Activated naive CD4-positive, alpha-beta T cell (primary cell): Measurements from ENCODE around the gene PIGU.
A peak's percentile ranks its signal among the peaks of the same experiment; 100 is the strongest.

ENCODE experiments used
- DNase-seq, 4 experiments: peaks; one replicate each; lab custom pipeline; 2025; lab: John Stamatoyannopoulos, UW

The PIGU gene

DNA sequence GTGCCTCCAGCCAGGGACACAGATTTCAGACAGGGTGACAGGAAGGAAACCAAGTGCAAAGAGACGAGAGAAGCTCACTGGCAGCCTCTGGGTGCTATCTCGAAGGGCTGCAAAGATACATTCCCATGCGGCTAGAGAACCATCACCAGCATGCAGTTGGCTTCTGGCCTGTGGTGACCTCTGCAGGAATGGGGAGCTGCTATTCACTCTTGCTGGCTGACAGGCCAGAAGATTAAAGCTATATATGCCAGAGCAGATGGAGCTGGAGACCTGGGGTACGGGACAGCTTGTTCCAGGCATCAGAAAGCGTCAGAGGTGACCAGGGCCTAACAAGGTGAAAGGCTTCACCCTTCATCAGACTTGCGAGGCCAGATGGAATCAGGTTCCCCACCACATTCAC lies 98.4 kb downstream of the PIGU start:
- no peak for DNase-seq

DNA sequence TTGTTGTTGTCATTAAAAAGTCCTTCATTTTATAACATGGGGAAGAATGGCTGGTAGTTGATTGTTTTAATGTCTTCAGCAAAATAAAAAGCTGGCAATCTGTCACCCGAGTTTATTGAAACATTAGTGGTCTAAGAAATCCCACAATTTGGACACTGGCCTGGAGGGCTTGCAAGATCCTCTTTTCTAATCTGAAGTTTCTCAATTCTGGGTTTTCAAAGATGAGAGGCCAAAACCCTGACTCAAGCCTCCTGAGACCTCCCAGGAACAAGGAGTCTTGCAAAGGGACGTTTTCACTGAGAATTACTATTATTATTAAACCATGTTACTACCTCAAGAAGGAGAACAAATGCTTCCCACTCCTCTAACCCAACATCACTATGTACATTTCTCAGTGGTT lies 98.9 kb downstream of the PIGU start:
- no peak for DNase-seq

DNA sequence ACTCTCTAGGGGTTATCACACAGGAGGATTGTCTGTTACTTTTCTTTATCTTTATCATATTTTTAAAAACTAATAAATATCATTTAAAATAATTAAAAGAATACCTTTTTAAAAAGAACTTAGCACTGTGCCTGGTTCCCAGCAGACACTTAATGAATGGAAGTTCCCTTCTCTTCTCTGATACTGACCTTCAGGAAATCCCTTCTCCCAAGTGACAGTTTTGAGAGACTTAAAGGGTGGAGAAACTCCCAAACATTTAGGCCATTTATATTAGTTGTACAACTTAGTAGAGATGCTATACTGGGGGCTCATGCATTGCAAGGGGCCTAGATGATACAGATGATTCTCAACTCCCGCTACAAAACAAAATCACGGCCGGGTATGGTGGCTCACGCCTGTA lies 99.8 kb downstream of the PIGU start:
- DNase-seq: no peak

DNA sequence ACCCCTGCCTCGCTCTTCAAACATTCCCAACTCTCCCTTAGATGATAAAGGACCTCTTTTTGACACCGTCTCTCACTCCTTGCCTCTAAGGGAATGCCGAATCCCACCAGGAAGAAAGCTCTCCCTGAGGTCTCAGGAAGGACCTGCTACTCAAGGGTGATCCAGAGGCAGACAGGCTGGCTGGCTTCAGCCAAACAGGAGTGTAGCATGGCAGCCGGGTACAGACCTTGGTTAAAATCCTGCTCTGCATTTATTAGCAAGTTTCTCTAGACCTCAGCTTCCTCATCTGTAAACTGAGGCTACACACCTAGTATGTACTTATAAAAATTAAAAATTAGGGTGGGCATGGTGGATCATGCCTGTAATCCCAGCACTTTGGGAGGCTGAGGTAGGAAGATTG lies 101.1 kb downstream of the PIGU start:
- no peak for DNase-seq

DNA sequence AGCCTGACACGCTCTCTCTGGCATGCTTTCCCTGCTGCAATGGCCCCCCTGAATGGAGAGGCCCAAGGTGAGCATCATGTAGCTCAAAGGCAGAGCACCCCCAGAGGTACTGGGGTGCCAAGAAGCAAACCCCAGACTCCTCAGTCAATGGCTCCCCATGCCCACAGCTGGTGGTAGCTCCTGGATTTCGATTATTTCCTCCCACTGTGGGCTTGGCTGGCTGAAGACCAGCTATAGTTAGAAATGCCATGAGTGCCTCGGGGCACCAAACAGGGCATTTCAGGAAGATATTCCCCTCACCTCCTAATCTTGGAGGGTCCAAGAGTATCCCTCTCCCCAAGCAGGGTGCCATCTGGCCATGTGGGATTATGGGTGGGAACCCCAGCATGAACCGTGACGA lies 101.6 kb downstream of the PIGU start:
- DNase-seq: no peak

DNA sequence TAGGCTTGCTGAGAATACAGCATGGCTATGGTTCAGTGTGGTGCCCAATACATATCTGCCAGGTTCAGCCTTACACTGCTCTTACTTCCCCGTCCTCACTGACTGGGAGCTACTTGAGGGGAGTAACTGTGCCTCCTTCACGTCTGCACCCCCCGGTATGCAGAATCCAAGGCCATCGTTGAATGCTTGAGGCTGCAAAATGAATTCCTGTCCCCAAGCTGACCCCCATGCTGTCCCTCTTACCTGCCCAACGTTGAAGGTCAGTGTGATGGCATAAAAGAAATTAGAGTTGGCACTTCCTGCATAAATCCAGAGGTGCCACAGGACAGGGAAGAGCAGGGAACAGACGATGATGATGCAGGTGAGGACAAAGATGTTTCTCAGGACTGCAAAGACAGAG lies 102.0 kb downstream of the PIGU start:
- no peak for DNase-seq

DNA sequence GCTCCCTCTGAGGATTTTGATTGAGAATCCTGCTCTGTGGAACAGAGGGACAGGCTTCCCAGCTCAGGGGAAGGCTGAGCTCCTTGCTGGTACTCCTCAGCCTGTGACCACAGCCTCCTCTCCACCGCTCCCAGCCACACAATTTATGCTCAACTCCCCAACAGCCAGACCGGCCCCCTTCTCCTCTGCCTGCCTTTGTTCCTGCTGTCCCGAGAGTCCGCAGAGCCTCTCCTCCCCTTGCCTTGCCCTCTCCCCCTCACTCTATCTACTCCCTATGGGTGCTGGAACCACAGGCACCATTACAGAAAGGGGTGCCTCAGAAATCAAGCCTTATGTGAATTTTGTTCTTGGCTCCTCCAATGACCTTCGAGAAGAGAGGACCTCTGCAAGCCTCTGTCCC lies 102.5 kb downstream of the PIGU start:
- DNase-seq: no peak

DNA sequence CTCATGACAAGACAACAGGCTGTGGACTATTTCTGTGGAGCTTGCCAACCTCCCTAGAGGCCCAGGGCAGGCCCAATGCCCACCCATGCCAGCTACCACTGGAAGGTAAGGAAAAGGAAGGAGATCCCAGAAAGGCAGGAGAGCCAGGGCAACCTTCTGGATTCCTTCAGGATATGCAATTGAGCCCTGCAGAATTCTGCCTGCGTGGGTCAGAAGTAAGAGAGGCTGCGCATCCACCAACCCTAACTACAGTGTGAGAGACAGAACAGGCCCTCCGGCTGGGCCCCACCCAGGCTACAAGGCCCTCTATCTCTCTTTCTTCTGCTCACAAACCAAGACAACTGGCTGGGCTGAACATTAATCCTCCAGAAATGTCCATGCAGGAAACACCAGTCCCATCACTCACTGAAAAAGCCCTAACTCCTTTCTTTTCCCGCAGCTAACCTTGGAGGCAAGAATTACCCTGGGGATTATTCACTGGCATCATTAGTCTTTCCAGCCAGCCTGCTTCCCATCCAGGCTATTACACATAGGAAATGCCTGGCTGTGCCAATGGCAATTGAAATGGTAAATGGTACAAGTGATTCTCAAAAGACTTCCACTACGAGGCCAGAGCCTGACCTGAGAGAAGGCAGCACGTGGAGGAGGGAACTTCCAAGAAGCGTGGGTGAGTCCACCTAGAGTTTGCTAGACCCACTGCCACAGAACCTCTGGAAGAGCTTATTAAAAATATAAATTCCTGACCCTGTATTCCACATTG lies 103.2 kb downstream of the PIGU start:
- no peak for DNase-seq

DNA sequence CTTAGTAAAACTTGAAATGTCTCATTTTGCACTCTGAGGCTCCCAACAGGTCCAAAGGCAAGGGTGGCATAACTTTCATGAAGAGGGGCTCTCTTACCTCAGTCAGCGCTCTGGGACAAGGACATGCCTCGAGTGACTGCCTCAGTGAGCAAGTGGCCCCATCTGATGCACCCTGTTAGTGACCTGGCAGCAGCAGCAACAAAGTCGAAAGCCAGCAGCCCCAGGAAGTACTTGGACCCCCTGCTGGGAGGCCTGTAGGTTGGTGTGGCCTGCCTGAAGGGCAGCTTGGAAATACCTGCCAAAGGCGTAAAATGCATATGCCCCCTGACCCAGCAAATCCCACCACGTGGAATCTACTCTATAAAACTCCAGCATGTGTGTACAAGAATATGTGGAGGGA lies 105.1 kb downstream of the PIGU start:
- DNase-seq: no peak

DNA sequence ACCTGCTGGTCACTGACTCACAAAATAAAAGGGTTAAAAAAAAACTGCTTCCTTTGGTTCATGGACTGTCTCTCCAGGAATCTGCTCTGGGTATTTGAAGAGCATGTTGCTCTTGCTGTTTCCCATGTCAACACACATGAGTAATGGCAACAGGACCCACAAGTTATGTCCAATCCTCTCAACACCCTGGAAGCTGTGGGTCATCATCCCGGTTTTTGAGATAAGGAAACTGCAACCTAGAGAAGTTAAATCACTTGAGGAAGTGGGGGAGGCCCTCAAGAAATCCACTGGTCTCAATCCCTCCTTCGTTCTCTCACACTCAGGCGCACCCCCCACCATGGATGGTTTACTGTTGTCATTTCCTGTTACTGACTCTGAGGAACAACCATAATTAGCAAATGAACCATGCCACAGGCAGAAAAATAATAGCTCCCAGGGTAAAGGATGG lies 106.0 kb downstream of the PIGU start:
- DNase-seq: no peak

DNA sequence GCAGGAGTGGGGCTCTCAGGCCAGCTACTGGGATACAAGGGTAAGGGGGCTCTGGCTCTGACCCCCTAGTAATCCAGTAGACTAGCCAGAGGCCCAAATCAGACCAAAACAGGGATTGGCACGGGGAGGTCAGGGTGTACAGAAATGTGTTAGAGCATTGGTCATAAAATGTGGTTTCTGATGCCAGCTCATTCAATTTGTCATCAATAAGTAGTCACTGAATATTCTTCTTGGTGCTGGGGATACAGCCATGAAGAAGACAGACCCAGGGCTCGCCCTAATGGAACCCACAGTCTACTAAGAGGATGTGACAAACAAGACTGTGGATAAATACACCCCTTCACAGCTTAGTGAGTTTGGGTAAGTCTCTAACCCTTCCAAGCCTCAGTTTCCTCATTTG lies 107.3 kb downstream of the PIGU start:
- no peak for DNase-seq

DNA sequence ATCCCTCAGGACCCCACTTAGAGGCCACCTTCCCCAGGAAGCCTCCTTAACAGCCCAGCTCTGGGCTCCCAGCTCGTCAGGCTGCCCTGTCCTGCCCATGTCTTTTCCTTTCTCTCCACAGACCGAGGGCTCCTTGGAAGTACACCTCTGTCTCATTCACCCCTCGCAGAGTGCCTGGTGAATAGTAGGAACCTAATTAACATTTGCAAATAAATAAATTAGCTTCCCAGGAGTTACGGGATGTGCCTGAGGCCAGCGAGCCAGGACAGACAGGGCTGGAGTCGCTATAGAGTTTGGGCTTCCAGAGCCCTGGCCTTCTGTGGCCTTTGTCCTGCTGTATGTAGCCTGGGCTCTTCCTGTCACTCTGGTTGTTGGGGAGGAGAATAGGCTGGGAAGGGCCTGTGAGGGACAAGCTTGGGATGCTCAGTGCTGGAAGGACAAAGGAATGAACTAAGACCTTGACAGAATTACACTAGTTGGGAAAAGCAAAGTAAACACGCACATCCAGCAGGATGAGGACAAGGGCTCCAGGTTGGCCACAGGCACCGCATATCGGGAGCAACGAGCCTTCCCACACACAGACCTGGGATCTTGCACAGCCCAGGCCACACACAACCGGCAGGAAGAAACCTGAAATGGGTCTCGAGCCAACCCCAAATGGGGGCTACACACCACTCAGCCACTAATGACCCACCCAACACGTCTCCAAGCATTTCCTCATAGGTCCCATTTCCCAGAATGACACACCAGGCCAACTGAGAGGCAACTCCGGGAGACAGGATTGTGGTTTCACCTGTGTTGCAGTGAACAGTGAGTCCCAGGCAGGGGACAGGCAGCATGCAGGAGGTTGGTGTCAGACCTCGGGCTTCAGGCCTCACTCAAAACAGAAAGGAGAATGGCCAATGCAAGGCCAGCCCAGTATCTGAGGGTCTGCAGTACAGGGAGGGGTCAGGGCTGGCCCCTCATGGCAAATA lies 108.7 kb downstream of the PIGU start:
- DNase-seq: no peak

DNA sequence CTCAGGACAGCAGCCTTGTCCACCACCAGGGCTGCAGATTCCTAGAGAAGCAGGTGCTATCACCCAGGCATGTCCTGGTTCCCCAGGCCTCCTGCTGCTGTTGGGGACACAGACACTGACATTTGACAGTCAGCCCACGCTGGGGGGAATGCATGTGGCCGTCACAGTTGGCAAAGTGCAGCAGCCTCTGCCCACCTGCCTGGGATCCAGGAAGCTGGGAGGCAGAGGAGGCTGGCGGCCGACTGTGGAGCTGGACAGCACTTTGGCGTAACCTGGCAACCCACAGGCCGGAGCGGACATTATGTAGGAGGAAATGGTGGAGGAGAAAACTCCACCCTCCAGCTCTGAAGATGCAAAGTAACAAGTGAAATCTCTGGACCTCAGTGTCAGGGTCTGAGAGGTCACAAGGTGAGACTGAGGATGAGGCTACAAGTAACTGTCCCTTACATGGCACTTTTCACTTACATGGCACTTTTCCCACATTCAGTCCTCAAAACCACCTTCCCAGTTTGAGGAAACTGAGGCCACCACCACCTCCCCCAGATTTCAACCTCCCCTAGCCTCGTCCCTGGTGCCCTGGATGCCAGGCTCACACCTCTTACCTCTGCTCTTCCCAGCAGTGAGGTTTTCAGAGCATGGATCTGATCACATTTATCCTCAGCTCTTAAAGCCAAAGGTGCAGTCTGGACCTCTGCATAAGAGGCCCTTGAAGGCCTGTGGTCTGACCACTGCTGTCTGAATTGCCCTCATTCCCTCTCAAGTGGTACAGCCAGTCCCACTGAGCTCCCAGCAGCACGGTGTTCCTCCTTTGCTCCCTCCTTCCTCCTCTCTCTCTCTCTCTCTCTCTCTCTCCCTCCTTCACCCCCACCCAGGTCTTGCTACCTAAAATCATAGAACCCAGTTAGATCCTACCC lies 109.7 kb downstream of the PIGU start:
- no peak for DNase-seq

DNA sequence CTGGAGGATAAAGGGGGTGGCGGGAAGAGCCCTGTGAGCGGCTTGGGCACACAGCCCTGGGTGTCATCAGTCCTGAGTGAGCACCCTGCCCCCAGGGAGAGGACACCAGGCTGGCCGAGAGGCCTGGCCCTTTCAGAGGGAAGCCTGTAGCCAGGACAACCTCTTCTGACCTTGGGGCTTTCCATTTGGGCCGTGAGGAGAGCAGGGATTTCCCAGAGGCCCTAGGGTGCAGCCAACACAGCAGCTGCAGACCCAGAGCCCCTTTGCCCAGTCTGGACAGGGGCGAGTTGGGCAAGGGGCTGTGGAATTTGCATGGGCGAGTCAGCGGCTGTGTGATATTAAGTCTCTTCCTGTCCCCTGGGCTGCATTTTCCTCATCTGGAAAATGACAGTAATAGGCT lies 112.1 kb downstream of the PIGU start:
- DNase-seq: no peak

DNA sequence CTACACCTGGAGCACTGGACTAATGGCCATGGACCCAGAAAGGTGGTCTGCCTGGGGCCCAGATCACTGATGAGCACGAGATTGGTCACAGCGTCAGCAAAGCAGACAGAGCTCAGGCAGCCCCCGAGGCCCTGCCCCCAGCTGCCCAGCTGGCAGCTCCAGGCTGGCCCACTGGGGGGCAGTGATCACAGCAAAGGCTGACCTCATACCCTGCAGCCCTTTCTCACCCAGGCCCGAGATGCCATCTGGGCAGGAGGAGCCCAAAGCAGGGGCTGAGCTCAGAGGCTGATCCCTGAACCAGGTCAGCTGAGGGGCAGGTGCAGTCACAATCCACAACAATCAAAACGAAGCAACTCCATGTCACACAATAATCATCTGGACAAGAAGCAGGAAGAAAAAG lies 114.3 kb downstream of the PIGU start:
- DNase-seq: no peak

DNA sequence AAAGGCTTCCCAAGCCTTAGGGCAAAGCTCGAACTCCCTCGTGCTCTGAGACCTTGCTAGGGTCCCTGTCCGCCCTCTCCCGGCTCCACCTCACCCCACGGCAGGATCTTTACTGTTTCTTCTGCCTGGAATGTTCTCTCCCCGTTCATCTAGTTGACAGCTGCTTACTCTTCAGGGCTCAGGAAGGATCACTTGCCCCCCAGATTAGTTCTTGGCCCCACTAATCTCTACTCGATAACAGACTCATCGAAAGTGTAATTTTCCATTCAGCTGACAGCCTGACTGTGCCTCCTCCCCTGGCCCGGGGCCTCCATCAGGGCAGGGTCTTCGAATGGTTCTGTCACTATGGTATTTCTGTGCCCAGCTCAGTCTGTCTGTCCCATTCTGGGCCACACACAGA lies 115.2 kb downstream of the PIGU start:
- no peak for DNase-seq

DNA sequence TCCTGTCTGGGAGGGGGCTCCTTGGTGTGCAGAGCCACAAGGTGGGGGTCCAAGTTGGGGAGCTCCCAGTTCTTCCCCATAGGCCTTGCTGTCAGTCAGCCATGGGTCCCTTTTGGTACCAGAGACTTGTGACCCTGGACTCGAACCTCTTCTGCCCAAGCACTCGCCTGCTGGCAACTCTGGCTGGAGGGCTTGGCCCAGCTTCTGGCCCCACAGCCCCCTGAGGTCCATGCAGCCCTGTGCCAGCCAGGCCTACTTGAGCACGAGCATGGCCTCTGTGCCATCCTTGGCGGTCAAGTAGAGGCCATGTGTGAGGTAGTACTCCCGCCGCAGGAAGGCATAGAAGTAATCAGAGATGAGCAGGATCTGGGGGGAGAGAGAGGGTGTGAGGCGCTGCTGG lies 116.3 kb downstream of the PIGU start:
- DNase-seq: no peak

DNA sequence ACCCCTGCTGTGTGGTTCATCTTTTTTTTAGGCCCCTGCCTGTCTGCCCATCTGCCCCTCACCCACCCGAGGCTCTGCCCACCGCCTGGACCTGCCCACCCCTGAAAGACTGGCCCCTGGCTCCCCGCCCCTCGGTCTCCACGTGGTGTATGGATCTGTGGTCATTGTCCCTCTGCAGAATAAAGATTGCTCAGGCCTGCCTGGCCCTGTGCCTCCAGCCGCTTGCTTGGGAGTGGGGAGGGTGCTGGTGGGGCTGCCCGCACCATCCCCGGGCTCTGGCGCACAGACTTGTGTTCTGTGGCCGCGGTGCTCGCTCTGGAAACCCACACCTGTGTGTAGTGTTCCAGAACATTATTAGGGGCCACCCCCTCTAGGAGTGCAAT lies 116.8 kb downstream of the PIGU start:
- no peak for DNase-seq

DNA sequence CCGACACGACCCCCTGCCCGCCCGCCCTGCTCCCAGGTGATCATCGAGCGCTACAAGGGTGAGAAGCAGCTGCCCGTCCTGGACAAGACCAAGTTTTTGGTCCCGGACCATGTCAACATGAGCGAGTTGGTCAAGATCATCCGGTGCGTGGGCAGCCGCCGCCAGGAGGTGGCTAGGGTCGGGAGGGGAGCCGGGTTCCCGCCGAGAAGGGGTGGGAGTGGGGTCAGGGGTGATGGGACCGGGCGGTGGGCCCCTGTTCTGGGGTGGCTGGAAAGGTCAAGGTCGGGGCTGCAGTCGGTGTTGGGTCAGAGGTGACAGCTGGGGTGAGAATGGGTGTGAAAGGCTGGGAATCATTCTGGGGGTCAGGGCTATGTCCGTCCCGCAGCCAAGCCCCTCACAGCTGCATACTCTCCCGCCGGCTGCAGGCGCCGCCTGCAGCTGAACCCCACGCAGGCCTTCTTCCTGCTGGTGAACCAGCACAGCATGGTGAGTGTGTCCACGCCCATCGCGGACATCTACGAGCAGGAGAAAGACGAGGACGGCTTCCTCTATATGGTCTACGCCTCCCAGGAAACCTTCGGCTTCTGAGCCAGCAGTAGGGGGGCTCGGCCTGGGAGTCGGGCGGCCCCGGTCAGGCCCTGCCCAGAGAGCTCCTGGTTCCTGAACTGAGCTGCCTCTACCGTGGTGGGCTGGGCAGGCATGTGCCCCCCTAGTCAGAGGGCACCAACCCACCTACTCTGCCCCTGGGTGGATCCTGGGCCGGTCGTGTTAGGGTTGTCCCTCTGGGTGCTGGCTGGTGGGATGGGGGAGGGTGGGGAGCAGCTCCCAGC lies 117.4 kb downstream of the PIGU start:
- no peak for DNase-seq

DNA sequence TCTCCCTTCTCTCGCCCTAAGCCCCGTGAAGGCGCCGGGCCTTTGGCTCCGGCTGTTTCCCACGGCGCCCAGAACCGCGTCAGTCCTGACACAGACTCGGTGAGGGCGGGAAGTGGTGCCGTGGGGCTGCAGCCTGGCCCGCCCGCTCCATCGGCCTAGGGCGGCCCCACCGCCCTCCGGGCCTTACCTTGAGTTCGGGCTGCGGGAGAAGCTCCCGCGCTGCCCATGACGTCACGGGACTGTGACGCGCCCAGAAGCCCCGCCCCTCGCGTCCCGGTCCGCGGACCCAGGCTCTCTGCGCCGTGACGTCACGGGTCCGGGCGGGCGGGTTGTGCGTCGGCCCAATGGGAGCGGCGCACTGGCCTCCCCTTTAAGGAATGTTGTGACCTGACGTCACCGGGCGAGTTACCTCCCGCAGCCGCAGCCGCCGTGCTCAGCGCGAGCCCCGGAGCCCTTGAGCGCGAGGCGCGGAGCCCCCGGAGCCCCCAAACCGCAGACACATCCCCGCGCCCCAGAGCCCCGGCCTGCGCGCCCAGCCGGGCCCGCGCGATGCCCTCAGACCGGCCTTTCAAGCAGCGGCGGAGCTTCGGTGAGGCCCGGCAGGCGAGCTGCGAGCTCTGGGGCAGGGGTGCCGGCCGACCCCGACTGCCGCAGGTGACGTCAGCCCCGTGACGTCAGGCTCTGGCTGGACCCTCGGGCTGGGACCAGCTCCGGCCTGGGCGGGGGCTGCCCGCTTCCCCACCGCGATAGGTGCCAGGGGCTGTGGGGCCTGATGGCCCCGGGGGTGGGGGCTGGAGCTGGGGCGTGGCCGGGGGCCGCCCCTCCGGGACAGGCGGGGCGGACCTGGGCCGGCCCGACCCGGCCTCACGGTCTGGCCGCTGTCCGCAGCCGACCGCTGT lies 118.3 kb downstream of the PIGU start, which contains the start of gene MAP1LC3A:
Gene MAP1LC3A (plus strand): TSS at position 399 of the 899 bp plus-strand sequence. CDS start 151 bp downstream, at position 550.
- DNase-seq: peak; percentile 73 to 87 (median 78)
